A549 treated with Hydrocortisone at 1 μM for 4 hours (cell line): ENCODE results near the gene SERPINA7. TPM values are rescaled to one million over a fixed set of nuclear protein-coding genes. Genes with fewer than 3 reads are reported as not detected.

Source experiments
- total RNA-seq: library from RNA; stranded (reverse); fragments of 200-300 nt; extraction: Qiagen RNA extraction; gene quantifications from 5 replicates; pipeline ENCODE4 v1.2.3, GENCODE V29; 2022

Gene SERPINA7
- not detected in 5 replicates for total RNA-seq

GRCh38 chrX:106038625-106039024, at the start of gene SERPINA7:
Gene SERPINA7, minus strand, starts transcription at chrX:106038727. Its CDS starts 1,669 bp downstream, at chrX:106037058.

Other genes with a start within 250 kb of the SERPINA7 start
- gene NRK, start 216.2 kb downstream of the SERPINA7 start, total RNA-seq = not detected in 5 replicates
- gene PWWP3B, start 129.6 kb upstream of the SERPINA7 start, total RNA-seq = not detected in 5 replicates